NCI-H524 (cell line): Measurements from ENCODE around the gene PRKCA.

Experiments used
- DNase-seq, 2 experiments: peaks; one replicate each; lab custom pipeline; 2025; lab: John Stamatoyannopoulos, UW

PRKCA gene

DNA sequence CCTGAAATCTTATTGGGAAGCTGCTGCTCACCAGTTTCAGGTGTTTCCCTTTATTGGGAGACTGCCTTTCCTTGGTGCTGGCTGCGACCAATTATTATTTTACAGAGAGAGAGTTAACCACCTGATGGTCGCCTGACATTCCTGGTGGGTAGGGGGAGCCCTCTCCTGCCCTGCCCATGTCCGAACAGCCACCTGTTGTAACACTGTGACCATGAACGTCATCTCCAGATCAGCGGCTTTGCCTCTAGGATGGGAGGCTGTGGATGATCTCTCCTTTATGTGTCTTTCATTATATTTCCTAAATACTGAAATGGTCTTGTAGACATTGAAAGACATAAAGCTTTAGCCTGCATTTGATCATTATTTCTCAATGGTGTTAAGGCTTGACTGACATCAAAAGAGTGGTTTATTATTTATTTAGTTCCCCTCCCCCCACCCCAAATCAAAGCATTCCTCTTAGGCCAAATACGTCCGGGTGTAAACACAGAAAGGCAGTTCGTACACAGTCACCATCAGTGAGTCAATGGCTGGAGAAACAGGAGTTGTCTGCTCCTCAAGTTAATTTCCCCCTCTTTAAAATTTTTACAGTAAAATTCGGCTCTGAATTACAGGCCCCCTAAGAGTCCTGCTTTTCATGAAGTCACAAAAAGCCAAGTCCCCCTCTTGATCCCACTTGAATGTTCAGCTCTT lies 474.7 kb downstream of the PRKCA start:
- DNase-seq, result no peak

DNA sequence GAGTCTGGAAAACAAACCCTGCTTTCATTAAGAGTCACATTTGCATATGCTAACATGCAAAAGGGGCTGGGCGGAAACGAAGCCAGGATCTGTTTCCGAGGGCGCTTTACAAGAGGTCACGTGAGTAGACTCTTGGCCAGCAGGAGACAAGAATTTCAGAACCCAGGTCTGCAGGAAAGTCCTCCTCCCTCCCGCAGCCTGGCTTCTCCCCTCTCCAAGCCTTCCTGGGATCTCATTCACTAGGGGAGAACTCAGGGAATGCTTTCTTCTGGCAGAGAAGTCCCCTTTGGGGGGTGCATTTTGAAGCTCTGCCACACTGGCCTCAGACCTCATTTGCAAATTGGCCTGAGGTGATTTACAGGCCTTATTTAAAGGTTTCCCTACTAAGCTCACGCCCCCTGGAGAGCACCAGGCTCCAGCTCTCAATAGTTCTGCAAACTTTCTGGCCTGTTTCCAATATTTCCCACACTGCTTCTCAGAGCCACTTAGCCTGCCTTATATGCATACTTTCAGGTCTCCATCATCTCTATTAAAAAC lies 475.3 kb downstream of the PRKCA start:
- DNase-seq, result no peak

DNA sequence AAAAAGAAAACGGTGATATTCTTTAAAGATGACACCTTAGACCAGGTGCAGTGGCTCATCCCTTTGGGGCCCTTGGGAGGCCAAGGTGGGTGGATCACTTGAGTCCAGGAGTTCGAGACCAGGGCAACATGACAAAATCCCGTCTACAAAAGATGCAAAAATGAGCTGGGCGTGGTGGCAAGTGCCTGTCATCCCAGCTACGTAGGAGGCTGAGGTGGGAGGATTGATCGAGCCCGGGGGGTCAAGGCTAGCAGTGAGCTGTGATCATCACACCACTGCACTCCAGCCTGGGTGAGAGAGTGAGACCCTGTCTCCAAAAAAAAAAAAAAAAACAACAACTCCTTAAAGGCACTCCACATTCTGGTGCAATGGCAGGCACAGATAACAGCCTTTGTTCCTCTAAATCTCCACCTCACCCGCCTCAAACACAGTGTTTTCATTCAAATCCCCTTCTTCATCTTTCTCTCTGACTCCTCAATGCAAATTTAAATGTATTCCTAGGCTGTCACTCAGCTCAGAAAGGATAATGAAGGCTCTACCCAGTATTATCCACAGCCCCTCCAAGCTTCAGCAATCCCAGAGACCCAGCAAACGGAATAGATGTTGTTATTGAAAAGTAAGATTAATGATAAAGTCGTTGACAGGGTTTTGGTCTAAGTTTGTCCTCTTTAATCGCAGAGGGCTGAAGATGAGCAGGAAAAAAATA lies 476.3 kb downstream of the PRKCA start:
- DNase-seq, result no peak

DNA sequence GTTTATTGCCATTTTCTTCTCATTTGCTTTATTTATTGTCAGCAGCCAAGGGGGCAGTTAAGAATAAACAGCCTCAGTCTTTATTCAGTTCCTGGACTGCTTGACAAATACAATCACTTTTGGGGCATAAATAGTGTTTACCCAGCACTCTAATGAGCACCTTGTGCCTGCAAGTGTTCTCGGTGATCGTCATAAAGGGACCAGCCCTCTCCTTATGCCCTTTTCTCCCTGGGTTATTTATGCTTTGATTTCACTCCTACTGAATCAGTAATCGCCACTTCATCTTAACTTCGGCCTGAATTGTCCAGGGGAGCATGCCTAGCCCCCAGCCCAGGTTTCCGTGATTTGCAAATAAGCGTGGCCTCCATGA lies 476.8 kb downstream of the PRKCA start:
- no peak for DNase-seq

- no peak for DNase-seq
Measured at GRCh38 chr17:66781135-66781534, 478.7 kb downstream of the PRKCA start.

GRCh38 chr17:66782851-66783250 lies 480.4 kb downstream of the PRKCA start:
- DNase-seq, result no peak

- DNase-seq, result no peak
Measured at GRCh38 chr17:66783656-66784381, 481.4 kb downstream of the PRKCA start.

- no peak for DNase-seq
Measured at GRCh38 chr17:66784621-66785364, 482.4 kb downstream of the PRKCA start.

GRCh38 chr17:66786107-66786506 lies 483.7 kb downstream of the PRKCA start:
- no peak for DNase-seq

DNA sequence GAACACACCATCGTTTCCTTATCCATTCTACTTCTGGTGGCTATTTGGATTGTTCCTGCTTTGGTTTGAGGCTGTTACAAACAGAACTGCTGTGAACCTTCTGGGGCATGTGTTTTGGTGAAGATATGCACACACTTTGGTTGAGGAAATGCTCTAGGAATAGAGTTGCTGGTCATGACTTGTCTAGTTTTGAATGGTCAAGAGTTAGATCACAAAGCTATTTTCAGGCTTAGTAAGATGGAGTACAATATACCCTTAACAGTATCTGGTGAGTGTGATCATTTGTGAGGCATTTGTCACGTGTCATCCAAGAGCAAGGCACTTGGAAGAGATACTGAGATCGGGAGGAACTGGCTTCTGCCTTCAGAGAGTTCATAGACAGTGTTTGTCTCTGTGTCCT lies 485.5 kb downstream of the PRKCA start:
- DNase-seq, result no peak

DNA sequence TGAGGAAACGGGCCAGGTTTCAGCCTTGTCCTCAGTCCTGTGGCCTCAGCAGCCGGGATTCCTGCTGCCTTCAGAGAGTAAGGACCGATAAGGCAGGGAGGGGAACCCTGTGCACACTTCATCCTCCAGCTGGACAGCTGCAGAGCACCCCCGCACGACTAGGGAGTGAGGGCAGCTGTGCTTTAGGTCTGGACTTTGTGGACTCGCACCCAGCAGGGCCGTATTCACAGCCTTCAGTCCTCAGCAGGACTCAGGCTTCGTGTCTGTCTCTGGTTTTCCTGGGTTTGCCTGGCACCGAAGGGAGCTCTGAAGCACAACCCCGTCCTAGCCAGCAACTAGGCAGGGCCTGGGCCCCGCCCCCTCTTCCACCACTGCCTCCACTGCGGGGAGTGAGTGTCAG lies 486.7 kb downstream of the PRKCA start:
- DNase-seq, result no peak

GRCh38 chr17:66789961-66790437 lies 487.6 kb downstream of the PRKCA start:
- no peak for DNase-seq

DNA sequence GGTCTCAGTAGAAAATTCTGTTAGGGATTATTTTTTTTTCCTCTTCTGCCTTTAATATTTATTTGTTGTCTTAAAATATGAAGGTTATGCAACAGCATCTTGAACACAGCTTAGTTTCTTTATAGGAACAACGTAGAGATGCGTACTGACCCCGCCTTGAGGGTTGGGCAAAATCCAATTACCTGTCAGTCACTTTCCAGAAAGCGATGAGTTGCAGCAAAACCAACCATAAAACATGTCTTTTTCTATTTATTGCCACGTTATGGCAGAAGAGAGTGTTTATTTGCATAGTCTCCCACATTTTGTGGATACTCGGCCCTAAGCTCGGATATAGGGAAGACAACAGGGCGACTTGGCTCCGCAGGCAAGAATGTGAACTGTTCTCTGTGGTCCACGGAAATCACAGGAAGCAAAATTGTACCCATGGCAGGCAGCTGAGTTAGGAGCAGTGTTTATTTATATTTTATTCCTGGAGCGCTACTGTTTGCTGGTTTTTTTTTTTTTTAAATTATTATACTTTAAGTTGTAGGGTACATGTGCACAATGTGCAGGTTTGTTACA lies 488.2 kb downstream of the PRKCA start:
- no peak for DNase-seq

DNA sequence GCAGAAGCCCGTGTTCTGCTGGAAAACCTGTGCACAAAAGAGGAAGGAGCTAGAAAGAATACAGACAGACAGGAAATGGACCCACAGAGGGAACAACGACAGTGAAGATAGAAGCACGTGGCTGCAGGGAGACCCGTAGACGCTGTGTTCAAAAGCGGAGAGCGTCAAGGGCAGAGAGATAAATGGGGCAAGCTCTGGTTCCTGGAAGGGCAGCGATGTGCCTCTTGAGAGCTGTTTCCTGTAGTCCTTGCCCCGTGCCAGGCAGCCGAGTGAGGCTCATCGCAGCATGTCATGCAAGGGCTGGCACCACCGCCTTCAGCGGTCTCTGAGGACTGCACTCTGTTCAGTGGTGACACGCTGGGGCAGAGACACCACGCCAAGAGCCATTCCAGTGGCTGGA lies 488.9 kb downstream of the PRKCA start:
- DNase-seq, result no peak

DNA sequence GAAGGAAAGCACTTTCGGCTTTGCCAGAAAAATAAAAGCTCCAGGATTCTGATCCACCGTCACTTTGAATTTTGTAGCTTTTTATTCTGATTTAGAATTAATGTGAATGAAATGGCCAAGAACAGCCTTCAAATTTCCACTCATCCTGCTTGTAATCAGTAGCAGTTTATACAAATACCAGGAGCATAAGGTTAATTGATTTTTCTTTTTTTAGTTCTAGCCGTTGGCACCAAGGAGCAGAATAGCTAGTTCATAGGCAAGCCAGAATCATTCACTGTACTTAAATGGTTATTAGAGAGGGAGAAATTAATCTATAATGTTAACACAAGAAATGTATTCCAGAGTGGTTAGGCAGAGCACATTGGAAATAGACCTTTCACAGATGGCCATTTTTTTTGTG lies 491.4 kb downstream of the PRKCA start:
- DNase-seq, result no peak

DNA sequence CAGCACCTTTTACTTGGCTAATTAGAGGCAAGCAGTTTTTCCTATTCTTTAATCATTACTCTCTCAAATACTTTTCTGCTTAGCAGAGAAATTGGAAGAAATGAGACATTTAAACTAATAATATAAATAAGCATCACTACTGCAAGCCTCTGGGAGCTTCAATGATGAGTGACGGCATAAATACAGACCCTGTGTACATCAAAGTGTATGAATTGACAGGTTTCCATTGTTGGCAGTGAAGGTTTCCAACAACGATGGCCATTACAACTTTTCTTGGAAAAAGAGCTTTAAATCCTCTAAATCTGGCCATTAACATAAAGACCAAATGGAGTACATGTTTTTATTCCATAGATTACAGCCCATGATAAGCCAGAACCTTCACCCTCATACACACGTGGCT lies 493.1 kb downstream of the PRKCA start:
- DNase-seq, result no peak

DNA sequence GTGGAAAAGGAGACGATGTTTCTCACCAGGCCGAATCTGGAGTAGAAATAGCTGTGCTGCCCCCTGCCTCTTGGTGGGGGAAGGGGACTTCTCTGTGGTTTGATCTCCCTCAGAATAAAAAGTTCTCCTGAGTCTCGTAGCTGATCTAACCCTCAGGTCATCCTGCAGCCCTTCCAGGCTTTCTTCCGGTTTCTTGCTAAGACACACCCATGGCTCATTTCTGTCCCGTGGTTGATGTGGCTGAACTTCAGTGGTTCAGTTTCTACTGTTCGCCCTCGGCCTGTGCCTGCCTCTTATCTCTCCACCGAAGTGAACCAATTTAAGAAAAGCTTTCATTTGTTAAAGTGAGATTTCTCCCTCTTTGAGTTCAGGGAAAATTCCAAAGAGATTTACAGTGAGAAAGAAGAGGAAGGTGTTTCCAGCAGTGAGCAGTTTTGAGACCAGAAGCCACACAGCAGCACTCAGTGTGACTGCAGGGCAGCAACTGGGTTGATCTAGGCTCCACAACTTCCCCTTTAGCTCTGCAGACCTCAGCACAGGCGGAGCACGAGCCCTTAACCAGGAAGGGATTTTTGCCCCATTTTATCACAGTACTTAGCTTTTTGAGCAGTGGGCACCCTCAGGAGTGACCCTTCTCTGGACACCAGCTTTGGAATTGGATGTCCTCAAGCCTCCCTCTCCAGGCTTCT lies 497.6 kb downstream of the PRKCA start:
- DNase-seq, result no peak

GRCh38 chr17:66803474-66803951 lies 501.1 kb downstream of the PRKCA start:
- no peak for DNase-seq

- DNase-seq, result no peak
Measured at GRCh38 chr17:66805567-66805966, 503.2 kb downstream of the PRKCA start.

- DNase-seq, result no peak
Measured at GRCh38 chr17:66807182-66807581, 504.8 kb downstream of the PRKCA start.

DNA sequence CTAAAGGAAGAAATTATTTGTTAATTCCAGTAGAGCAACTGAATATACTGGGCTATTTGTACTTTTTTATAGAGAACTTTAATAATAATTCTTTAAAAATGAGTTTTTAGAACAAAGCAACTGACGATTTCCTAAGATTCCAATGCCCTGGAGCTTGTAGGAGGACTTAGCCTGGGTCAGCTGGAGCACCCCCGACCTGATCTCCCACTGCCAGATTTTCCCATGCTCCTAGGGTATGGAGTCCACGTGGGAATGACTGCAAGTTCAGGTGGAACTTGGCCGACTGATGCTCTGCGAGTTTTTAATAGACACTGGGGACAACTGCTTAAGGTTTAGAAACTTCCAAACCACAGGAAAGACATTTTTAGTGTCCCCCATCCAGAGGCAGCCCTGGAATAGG lies 507.0 kb downstream of the PRKCA start:
- DNase-seq, result no peak
